ENCODE results near the gene NUDT14. TPM values are rescaled to one million over a fixed set of nuclear protein-coding genes. Genes with fewer than 3 reads are reported as not detected.

The NUDT14 gene
- total and polyA plus RNA-seq, 2 experiments from 2014 or later: 14.8 to 38.4 TPM

- Histone ChIP-seq H3K4me2 (no peak overlapping the region), H2AFZ (no peak overlapping the region), H3F3A (replicated peaks; ENCODE audit: low read depth) (no peaks in the 10 kb centered on the region), H3K4me3 (no peak overlapping the region), H3K27me3 (ENCODE audit: insufficient read depth) (peaks cover 9% of the 10 kb centered on the region; the same call in 1 of the 2 replicates), H3K27ac (ENCODE audit: low read depth) (no peak overlapping the region), H3K9me2 (ENCODE audit: insufficient read depth) (no peaks in the 10 kb centered on the region), H3K36me3 (ENCODE audit: insufficient read depth) (no peaks in the 10 kb centered on the region), H3K4me1 (ENCODE audit: insufficient read depth) (no peaks in the 10 kb centered on the region; the same call in 1 of the 2 replicates), H3K79me2 (replicated peaks; ENCODE audit: insufficient read depth) (no peaks in the 10 kb centered on the region), H4K20me1 (replicated peaks; ENCODE audit: insufficient read depth) (no peaks in the 10 kb centered on the region)
- Mint-ChIP-seq H3K4me3 (no peak overlapping the region), H3K27ac (no peak overlapping the region), H3K27me3 (ENCODE audit: insufficient read depth, low read depth, poor library complexity) (peaks cover 18% of the 10 kb centered on the region), H3K36me3 (ENCODE audit: low read depth) (no peaks in the 10 kb centered on the region), H3K4me1 (no peaks in the 10 kb centered on the region), H3K9me3 (no peaks in the 10 kb centered on the region)
- ATAC-seq (peak; percentile 14), DNase-seq (ENCODE audit: low spot score) (peak; percentile 62)
- TF ChIP-seq EZH2phosphoT487 (IDR thresholded peaks at IDR 0.05; ENCODE audit: unreplicated experiment): no peak
- peak; percentile 26 to 68; a peak in 2 of 4 replicates for TF ChIP-seq CTCF (conservative IDR thresholded peaks at IDR 0.05; ENCODE audit: low read depth in 2 of 2)
Observed at GRCh38 chr14:105201156-105201924, 20.2 kb upstream of the NUDT14 start.

- H2AFZ ChIP-seq: no peak overlapping the region
- H3K4me1 ChIP-seq (ENCODE audit: insufficient read depth): no peaks in the 10 kb centered on the region; the same call in 1 of the 2 replicates
- H3F3A ChIP-seq (replicated peaks; ENCODE audit: low read depth): no peaks in the 10 kb centered on the region
- Mint-ChIP-seq H3K27ac (no peak overlapping the region), H3K4me1 (peaks cover 3% of the 10 kb centered on the region; the same call in 1 of the 3 replicates), H3K4me3 (no peak overlapping the region), H3K9me3 (no peaks in the 10 kb centered on the region), H3K27me3 (ENCODE audit: insufficient read depth, low read depth, poor library complexity) (peaks cover 22% of the 10 kb centered on the region), H3K36me3 (ENCODE audit: low read depth) (no peaks in the 10 kb centered on the region)
- ATAC-seq (no peak), DNase-seq (ENCODE audit: low spot score) (no peak)
- H3K36me3 ChIP-seq (ENCODE audit: insufficient read depth): no peaks in the 10 kb centered on the region
- H3K27ac ChIP-seq (ENCODE audit: low read depth): no peak overlapping the region
- H4K20me1 ChIP-seq (replicated peaks; ENCODE audit: insufficient read depth): no peaks in the 10 kb centered on the region
- H3K4me2 ChIP-seq: no peak overlapping the region
- H3K79me2 ChIP-seq (replicated peaks; ENCODE audit: insufficient read depth): no peaks in the 10 kb centered on the region
- TF ChIP-seq JUNB (IDR thresholded peaks at IDR 0.05; ENCODE audit: unreplicated experiment): no peak
- no peak for TF ChIP-seq POLR2AphosphoS5 (IDR thresholded peaks at IDR 0.05; ENCODE audit: low read depth)
- TF ChIP-seq EZH2phosphoT487 (IDR thresholded peaks at IDR 0.05; ENCODE audit: unreplicated experiment): no peak
- TF ChIP-seq ZNF462 (CRISPR knock-in tag; IDR thresholded peaks at IDR 0.05): no peak
- no peak for TF ChIP-seq ZNF331 (CRISPR knock-in tag; IDR thresholded peaks at IDR 0.05; ENCODE audit: low read depth)
- H3K4me3 ChIP-seq: no peak overlapping the region
- H3K27me3 ChIP-seq (ENCODE audit: insufficient read depth): peaks cover 14% of the 10 kb centered on the region; the same call in 1 of the 2 replicates
- H3K9me2 ChIP-seq (ENCODE audit: insufficient read depth): no peaks in the 10 kb centered on the region
Observed at GRCh38 chr14:105200641-105201040, 19.5 kb upstream of the NUDT14 start.
